Activated gamma-delta T cell (primary cell): Measurements from ENCODE around the gene PLCB4.

Source experiments
- DNase-seq: peaks from one replicate; lab custom pipeline; 2025; lab: John Stamatoyannopoulos, UW

PLCB4 gene

GRCh38 chr20:9223296-9223695 lies 154.4 kb downstream of the PLCB4 start:
- no peak for DNase-seq

- DNase-seq: no peak
These were observed 157.0 kb downstream of the PLCB4 start for GRCh38 chr20:9225879-9226278.

- no peak for DNase-seq
These were observed 159.2 kb downstream of the PLCB4 start for GRCh38 chr20:9227896-9228615.

- DNase-seq: no peak
These were observed 160.0 kb downstream of the PLCB4 start for GRCh38 chr20:9228774-9229450.

- no peak for DNase-seq
These were observed 161.5 kb downstream of the PLCB4 start for GRCh38 chr20:9230406-9230805.

GRCh38 chr20:9233804-9234203 lies 164.9 kb downstream of the PLCB4 start:
- DNase-seq: no peak

- no peak for DNase-seq
These were observed 166.6 kb downstream of the PLCB4 start for GRCh38 chr20:9235518-9235917.

GRCh38 chr20:9236458-9236857 lies 167.6 kb downstream of the PLCB4 start:
- DNase-seq: no peak

GRCh38 chr20:9241232-9241692 lies 172.4 kb downstream of the PLCB4 start:
- DNase-seq: no peak

- DNase-seq: no peak
These were observed 173.0 kb downstream of the PLCB4 start for GRCh38 chr20:9241721-9242427.

GRCh38 chr20:9243986-9244385 lies 175.1 kb downstream of the PLCB4 start:
- DNase-seq: no peak

- DNase-seq: no peak
These were observed 175.9 kb downstream of the PLCB4 start for GRCh38 chr20:9244811-9245210.

- no peak for DNase-seq
These were observed 177.8 kb downstream of the PLCB4 start for GRCh38 chr20:9246731-9247130.

- no peak for DNase-seq
These were observed 181.6 kb downstream of the PLCB4 start for GRCh38 chr20:9250511-9250910.

GRCh38 chr20:9253006-9253539 lies 184.2 kb downstream of the PLCB4 start:
- no peak for DNase-seq

GRCh38 chr20:9255171-9255570 lies 186.3 kb downstream of the PLCB4 start:
- no peak for DNase-seq

- DNase-seq: no peak
These were observed 187.5 kb downstream of the PLCB4 start for GRCh38 chr20:9256393-9256792.

- no peak for DNase-seq
These were observed 190.0 kb downstream of the PLCB4 start for GRCh38 chr20:9258901-9259300.

GRCh38 chr20:9260027-9260426 lies 191.1 kb downstream of the PLCB4 start:
- DNase-seq: no peak

- no peak for DNase-seq
These were observed 192.9 kb downstream of the PLCB4 start for GRCh38 chr20:9261781-9262180.

GRCh38 chr20:9262653-9263194 lies 193.8 kb downstream of the PLCB4 start:
- DNase-seq: no peak

GRCh38 chr20:9269280-9269971 lies 200.5 kb downstream of the PLCB4 start:
- no peak for DNase-seq
